Jurkat, Clone E6-1 (cell line): Measurements from ENCODE around the gene FBXL17.

Source experiments
- DNase-seq: peaks from one replicate; pipeline ENCODE4 v3.0.0-alpha.2; 2011; ENCODE audit warnings: low read depth, low spot score
- H3K4me3 ChIP-seq: 2 replicates; pipeline ENCODE4 v1.5.1; 2011; ENCODE audit warnings: mild to moderate bottlenecking, low read length, control low read depth, moderate library complexity

The FBXL17 gene

GRCh38 chr5:107915176-107915812 lies 466.6 kb downstream of the FBXL17 start:
- H3K4me3 ChIP-seq = no peak overlapping the region
- no peak for DNase-seq

DNA sequence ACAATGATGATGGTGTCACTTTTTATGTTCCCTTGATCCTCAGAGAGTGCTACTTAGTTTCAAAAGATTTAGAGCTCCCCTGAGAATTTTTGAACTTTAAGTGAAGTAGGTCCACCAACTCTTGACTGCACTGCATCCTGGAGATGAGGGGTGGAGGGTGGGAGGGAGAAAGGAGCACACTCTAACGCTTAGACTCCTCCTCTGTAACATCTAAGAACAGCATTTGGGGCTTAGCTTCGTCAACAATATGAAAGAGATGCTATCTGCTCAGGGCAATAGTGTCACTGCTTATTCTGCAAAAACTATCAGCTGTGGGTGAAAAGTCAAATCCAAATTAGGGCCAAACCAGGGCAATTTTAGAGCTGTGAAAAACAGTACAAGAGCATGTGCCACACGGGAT lies 468.4 kb downstream of the FBXL17 start:
- no peak overlapping the region for H3K4me3 ChIP-seq
- DNase-seq = no peak

GRCh38 chr5:107900721-107901120 lies 481.2 kb downstream of the FBXL17 start:
- no peak for DNase-seq
- H3K4me3 ChIP-seq = no peak overlapping the region

DNA sequence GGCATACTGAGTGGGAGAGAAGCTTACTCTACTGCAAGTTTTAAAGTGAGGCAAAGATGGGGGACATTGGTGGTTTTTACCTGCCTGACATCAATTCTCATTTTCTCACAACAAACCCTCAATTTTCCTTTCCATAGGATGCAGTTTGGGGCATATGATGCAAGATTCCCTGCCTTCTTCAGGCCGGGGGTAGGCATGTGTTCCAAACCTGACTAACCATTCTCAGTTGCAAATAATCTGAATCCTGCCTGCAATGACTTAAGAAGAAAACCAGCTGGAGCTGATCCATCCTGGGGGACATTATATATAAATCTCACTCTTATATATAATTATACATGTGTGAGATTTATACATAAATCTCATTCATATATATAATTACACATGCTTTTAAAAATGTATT lies 487.5 kb downstream of the FBXL17 start:
- no peak overlapping the region for H3K4me3 ChIP-seq
- no peak for DNase-seq

DNA sequence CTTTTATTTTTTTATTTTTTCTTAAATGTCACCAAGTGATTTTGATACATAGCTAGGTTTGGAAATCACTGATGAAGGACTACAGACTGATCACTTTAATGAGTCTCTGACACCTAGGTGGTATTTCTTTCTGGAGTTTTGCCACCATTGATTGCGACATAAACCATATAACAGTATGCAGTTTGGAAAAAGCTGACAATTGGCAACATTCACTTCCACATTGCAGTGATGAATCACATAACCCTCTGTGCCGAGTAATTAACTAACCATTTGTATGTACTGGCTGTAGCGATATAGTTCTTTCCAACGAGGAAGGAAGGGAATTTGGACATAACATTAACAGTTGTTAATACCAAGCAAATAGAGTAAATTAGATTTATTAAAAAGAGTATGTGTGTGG lies 488.3 kb downstream of the FBXL17 start:
- H3K4me3 ChIP-seq = no peak overlapping the region
- DNase-seq = no peak

DNA sequence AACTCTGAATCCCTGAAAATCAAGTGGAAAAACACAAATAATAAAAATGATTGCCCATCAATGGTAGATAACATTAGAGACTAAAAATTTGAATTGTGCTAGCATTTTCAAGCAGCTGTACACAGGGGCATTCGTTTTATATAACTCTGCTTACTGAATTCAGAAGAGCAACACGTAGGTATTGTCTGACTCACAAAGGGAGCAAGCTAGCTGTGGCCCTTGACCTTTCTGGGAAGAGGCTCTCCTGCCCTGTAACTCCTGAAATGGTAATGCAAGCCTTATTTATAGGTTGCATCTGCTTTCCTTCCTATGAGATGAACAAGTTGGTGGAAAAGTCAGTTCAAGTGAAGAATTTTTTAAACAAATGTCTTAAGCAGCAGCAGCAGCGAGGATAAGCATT lies 492.5 kb downstream of the FBXL17 start:
- H3K4me3 ChIP-seq = no peak overlapping the region
- DNase-seq = no peak

DNA sequence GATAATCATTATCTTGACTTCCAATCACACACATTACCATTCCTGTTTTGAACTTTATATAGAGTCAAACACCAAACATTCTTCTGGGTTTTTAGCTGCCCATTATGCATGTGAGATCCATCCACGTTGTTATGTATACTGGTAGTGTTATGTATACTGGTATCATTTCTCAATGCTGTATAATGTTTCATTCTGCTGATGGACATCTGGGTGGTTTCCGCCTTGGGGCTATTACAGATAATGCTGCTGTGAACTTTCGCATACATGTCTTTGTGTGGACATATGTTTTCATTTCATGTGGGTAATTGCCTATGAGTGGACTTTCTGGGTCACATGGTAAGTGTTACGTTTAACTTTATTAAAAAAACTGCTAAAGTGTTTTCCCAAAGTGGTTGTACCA lies 493.4 kb downstream of the FBXL17 start:
- DNase-seq = no peak
- H3K4me3 ChIP-seq = no peak overlapping the region

DNA sequence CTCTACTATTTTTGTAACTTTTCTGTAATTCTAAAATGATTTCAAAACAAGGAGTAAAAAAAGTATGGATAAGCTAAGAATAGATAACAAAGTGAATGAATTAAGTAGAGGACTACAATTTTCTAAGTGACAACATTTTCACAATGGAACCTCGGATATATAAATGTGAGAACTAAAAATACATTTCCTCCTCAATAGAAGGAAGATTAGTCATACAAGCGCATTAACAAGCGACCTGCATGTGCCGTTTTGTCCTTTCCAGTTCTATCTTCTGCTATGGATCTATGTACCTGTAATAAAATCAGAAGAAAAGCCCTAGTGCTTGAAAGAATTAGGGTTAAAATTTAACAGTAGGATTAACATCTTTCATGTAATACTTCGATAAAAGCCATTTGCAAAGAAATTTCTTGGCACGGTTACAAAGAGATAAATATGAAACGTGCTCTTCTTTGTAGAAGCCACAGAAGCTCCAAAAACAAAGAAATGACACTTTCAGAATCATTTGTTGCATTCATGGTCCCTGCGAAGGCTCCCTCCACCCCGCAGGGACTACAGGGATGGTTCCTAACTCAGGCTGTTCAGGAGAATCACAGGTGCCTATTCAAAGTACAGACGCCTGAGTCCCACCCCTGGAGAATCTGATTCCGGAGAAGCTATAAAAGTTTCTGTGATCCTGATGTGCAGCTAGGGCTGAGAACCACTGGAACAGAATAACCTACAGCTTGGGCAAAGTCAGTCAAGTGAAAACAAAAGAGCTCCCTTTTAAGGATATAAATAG lies 494.5 kb downstream of the FBXL17 start:
- no peak for DNase-seq
- H3K4me3 ChIP-seq = no peak overlapping the region

- H3K4me3 ChIP-seq = no peak overlapping the region
These were observed 496.3 kb downstream of the FBXL17 start for GRCh38 chr5:107885601-107886000.

GRCh38 chr5:107884871-107885270 lies 497.0 kb downstream of the FBXL17 start:
- DNase-seq = no peak

More at GRCh38 chr5:107885601-107886000, 496.3 kb downstream of the FBXL17 start:
- DNase-seq = no peak

GRCh38 chr5:107878661-107879060 lies 503.2 kb downstream of the FBXL17 start:
- H3K4me3 ChIP-seq = no peak overlapping the region
- DNase-seq = no peak

More at GRCh38 chr5:107884871-107885270, 497.0 kb downstream of the FBXL17 start:
- H3K4me3 ChIP-seq = no peak overlapping the region

DNA sequence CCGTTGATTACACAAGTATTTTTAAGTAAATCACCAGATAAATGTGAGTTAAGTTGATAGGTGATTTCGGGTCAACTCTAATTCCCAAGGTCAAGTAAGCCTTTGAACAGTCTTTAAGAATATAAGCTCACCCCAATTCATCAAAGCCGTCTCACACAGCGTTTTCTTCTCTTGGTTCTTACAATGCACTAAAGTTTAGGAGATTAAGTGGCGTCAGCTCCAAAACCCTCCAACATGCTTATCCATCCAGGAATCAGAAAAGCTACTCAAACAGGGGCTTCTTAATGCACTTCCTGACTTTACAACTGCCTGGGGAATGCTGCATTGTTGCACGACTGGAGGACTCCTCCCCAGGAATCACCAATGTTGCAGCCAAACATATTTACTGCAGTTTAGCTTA lies 505.0 kb downstream of the FBXL17 start:
- no peak for DNase-seq

DNA sequence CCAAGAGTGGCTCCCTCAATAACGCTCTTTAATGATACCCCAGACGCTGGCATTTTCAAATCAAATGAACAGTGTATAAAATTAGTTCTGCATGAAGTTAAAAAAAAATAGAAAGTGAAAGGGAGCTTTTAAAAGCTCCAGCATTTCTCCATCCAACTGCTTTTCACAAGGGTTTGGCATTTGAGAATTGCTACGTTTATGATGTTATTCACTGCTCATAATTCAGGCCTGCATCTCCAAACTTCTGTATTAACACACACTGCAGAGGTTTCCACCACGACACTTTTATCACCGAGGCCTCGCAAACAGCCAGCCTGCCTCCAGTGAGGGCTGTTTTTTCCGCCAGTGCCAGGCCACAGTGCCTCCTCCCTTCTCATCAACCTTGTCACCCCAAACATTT lies 505.6 kb downstream of the FBXL17 start:
- DNase-seq = no peak
- H3K4me3 ChIP-seq = no peak overlapping the region

More for the DNA sequence above, 505.0 kb downstream of the FBXL17 start:
- no peak overlapping the region for H3K4me3 ChIP-seq

DNA sequence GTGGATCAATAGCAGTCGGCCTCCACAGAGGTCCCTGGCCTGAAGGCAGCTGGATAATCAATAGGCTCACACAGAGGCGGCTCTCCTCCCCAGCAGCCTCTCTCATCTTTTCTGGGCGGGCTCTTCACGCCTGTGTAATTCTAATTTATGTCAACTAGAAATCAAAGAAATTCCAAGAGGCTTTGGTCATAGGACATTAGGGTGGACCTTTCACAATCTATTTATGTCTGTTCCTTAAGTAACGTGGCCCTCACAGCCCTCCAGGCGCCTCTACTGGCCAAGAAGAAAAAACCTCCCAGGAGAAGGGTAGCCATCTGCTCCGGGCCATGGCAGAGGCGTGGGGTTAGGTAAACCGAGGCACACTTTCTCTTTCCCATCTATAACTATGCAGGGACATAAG lies 506.1 kb downstream of the FBXL17 start:
- DNase-seq = no peak
- no peak overlapping the region for H3K4me3 ChIP-seq

DNA sequence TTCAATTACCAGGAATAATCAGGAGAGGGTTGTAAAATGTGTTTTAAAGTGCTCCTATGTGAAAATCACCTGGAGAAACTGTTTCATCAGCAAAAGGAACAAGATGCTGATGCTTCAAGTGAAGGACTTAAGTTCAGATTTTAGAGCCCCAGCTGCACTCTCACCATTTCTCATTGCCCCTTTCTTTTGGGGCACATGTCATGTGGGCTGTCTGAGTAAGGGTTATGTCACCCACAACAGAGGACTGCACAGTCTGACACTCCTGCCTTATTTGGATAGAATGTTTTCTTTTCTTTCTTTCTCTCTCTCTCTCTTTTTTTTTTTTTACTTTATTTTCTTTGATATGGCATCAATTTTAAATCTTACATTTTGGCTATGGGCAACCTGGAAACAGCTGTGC lies 507.1 kb downstream of the FBXL17 start:
- H3K4me3 ChIP-seq = no peak overlapping the region
- peak; percentile 24 for DNase-seq

- H3K4me3 ChIP-seq = no peak overlapping the region
- no peak for DNase-seq
These were observed 508.0 kb downstream of the FBXL17 start for GRCh38 chr5:107873877-107874276.

- no peak for DNase-seq
- H3K4me3 ChIP-seq = no peak overlapping the region
These were observed 510.9 kb downstream of the FBXL17 start for GRCh38 chr5:107871023-107871422.

DNA sequence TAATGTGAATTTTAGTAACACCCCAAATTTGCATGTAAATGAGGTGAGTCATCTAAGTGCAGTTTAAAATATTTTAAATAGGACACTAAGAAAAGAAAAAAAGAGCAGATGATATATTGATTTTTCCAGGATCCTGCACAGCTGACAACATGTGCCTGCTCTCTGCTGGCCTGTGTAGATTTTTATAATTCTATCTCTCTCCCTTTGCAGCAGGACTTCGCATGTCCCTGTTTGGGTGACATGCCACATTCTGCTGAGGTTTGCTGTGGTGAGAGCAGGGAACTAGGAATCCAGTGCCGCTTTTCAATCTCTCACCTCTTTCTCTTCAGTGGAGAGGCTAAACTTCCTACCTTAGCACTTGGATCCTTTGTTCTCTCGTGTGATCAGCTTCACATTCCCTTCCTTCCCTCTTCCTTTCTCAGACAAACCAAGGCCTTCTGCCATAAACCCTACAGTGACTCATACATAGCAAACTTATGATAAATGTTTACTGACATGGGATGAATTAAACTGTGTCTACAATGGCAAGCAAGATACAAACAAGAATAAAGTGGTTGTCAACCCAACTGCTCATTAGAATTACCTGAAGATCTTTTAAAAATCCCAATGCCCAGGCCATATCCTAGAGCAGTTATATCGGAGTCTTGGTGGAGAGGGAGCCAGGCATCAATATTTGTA lies 512.3 kb downstream of the FBXL17 start:
- H3K4me3 ChIP-seq = no peak overlapping the region
- no peak for DNase-seq

DNA sequence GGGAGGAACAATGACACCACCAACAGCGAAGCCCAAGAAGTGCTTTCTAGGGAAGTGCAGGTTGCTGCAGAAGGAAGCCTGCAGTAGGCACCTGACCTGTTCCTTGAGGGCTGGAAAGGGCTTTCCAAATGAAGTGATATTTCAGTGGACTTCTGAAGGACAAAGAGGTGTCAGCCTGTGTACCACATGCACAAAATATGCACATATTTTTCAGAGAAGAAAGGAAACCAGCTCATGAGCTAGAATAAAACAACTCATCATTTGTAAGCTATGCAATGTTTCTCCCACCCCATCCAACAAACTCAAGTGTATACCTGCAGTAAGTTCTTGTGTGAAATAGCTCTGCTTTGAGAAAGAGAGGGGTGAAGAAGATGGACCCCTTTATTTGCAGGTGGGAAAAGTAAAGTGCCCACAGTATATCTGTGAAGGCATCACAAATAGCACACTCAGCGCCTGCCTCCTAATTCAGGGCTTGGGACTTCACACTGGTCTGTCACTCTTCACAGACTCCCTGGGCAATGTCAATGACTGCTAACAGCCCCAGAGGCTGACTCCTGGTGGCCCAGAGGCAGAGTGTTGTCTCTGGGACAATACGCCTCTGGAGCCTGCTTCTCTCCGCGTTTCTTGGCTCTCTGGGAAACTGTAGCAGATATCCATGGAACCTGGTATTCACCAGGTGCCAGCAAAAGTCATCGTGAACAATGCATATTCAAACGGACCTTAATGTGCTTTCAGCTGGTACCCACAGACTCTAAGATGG lies 513.1 kb downstream of the FBXL17 start:
- H3K4me3 ChIP-seq = no peak overlapping the region
- no peak for DNase-seq

GRCh38 chr5:107867266-107867665 lies 514.6 kb downstream of the FBXL17 start:
- no peak for DNase-seq
- no peak overlapping the region for H3K4me3 ChIP-seq
